ENCODE data around the gene RSL24D1.

DNA sequence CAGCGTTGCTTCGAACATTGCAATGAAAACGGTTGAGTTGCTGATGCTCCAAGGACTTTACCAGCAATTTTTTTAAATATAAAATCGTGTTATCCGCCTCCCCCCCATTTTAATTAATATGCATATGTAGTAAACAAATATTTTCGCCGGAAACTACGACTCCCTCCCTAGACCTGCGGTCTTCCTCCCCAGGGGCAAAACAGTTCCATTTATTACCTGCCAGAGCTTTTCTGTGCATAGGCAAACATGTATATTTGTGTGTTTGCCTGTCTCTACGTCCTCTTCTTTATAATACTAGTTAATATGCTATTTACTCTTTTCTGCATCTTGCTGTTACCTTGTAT is 593 bp upstream of the RSL24D1 start:
- TF ChIP-seq EP300 (IDR thresholded peaks at IDR 0.05): no peak
- TF ChIP-seq, protein P1, sequence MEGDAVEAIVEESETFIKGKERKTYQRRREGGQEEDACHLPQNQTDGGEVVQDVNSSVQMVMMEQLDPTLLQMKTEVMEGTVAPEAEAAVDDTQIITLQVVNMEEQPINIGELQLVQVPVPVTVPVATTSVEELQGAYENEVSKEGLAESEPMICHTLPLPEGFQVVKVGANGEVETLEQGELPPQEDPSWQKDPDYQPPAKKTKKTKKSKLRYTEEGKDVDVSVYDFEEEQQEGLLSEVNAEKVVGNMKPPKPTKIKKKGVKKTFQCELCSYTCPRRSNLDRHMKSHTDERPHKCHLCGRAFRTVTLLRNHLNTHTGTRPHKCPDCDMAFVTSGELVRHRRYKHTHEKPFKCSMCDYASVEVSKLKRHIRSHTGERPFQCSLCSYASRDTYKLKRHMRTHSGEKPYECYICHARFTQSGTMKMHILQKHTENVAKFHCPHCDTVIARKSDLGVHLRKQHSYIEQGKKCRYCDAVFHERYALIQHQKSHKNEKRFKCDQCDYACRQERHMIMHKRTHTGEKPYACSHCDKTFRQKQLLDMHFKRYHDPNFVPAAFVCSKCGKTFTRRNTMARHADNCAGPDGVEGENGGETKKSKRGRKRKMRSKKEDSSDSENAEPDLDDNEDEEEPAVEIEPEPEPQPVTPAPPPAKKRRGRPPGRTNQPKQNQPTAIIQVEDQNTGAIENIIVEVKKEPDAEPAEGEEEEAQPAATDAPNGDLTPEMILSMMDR (IDR thresholded peaks at IDR 0.05): no peak
- TF ChIP-seq POLR2A (IDR thresholded peaks at IDR 0.05): no peak
- no peak for TF ChIP-seq POLR2AphosphoS5 (IDR thresholded peaks at IDR 0.05)
